ENCODE measurements around the gene DLX6.
A peak's percentile ranks its signal among the peaks of the same experiment; 100 is the strongest.

DLX6 gene

GRCh38 chr7:96989859-96990317 is 15.5 kb upstream of the DLX6 start:
- TF ChIP-seq CTCF (IDR thresholded peaks at IDR 0.05; ENCODE audit: extremely low read depth, missing control alignments) = no peak
- DNase-seq (ENCODE audit: low spot score) = no peak

- no peak for TF ChIP-seq CTCF (IDR thresholded peaks at IDR 0.05; ENCODE audit: extremely low read depth, missing control alignments)
These were observed 13.7 kb upstream of the DLX6 start for GRCh38 chr7:96991546-96992191.

GRCh38 chr7:96992192-96993005 is 13.0 kb upstream of the DLX6 start:
- no peak for TF ChIP-seq CTCF (IDR thresholded peaks at IDR 0.05; ENCODE audit: extremely low read depth, missing control alignments)
- peak; percentile 18 for DNase-seq (ENCODE audit: low spot score)

More at GRCh38 chr7:96991546-96992191, 13.7 kb upstream of the DLX6 start:
- peak; percentile 5 for DNase-seq (ENCODE audit: low spot score)

GRCh38 chr7:96993094-96993865 is 12.1 kb upstream of the DLX6 start:
- TF ChIP-seq CTCF (IDR thresholded peaks at IDR 0.05; ENCODE audit: extremely low read depth, missing control alignments) = no peak
- peak; percentile 9 for DNase-seq (ENCODE audit: low spot score)

GRCh38 chr7:96993980-96994379 is 11.4 kb upstream of the DLX6 start:
- peak; percentile 5 for DNase-seq (ENCODE audit: low spot score)
- no peak for TF ChIP-seq CTCF (IDR thresholded peaks at IDR 0.05; ENCODE audit: extremely low read depth, missing control alignments)

GRCh38 chr7:96995406-96996110 is 9.8 kb upstream of the DLX6 start:
- no peak for TF ChIP-seq CTCF (IDR thresholded peaks at IDR 0.05; ENCODE audit: extremely low read depth, missing control alignments)
- DNase-seq (ENCODE audit: low spot score) = peak; percentile 8

Measured in GM20000 (cell line).